Activated T-cell treated with anti-CD3 and anti-CD28 coated beads, Interleukin-2, amount 50 U/mL, for 72 hours (primary cell): ENCODE results near the gene CCPG1. TPM values are rescaled to one million over a fixed set of nuclear protein-coding genes. Genes with fewer than 3 reads are reported as not detected.
"Not testable (repeated sequence)": the region's sequence is repeated elsewhere in the genome, so short reads cannot be mapped to it uniquely, and the experiment has no call there.

Source experiments
- ATAC-seq, 2 donors: fragments of 150-1000 bp; cut with Tn5 transposase; replicated peaks in 1 of 2; 2 replicates each; pipeline ENCODE4 v1.10.0; 2021; ENCODE audit warnings: moderate library complexity in 2 of 2, mild to moderate bottlenecking in 1 of 2
- DNase-seq, 2 donors: peaks; one replicate each; pipeline ENCODE4 v3.0.0; 2021 to 2022; ENCODE audit warnings: mixed read lengths in 1 of 2
- H3K27ac Mint-ChIP-seq: one replicate; pipeline ENCODE4 v1.8.0; 2022; ENCODE audit warnings: mild to moderate bottlenecking, moderate library complexity, mixed read lengths
- H3K27me3 Mint-ChIP-seq: one replicate; pipeline ENCODE4 v1.8.0; 2022; ENCODE audit warnings: low read depth, mixed read lengths
- H3K36me3 Mint-ChIP-seq, 2 donors: one replicate each; pipeline ENCODE4 v1.8.0; 2022; ENCODE audit warnings: mixed read lengths in 2 of 2, mild to moderate bottlenecking in 1 of 2; ENCODE audit not compliant: insufficient read depth in 2 of 2
- H3K4me1 Mint-ChIP-seq: one replicate; pipeline ENCODE4 v1.8.0; 2022; ENCODE audit warnings: low read depth, mixed read lengths
- H3K4me3 Mint-ChIP-seq, 2 donors: one replicate each; pipeline ENCODE4 v1.8.0; 2022; ENCODE audit warnings: mild to moderate bottlenecking in 2 of 2, mixed read lengths in 2 of 2, moderate library complexity in 2 of 2
- H3K9me3 Mint-ChIP-seq, 2 donors: one replicate each; pipeline ENCODE4 v1.8.0; 2022; ENCODE audit warnings: mixed read lengths in 2 of 2
- total RNA-seq, 2 donors: library from RNA; stranded (reverse); gene quantifications; one replicate each; pipeline ENCODE4 v1.2.3, GENCODE V29; 2022

Gene CCPG1
- 10 to 100 TPM; 34.0 to 43.1 TPM for total RNA-seq

- H3K9me3 Mint-ChIP-seq, result no peaks in the 10 kb centered on the region
These were observed at the start of gene CCPG1, which contains the start of gene PIERCE2 for GRCh38 chr15:55408012-55408928. Gene CCPG1 (minus strand): TSS chr15:55408359. CDS start chr15:55389424, 18,935 bp downstream. Gene PIERCE2 (plus strand): TSS chr15:55408495. CDS start chr15:55408769, 274 bp downstream.

GRCh38 chr15:55457401-55458022 is 49.4 kb upstream of the CCPG1 start:
- DNase-seq (no peak), ATAC-seq (no peak)
- Mint-ChIP-seq H3K4me1 (no peaks in the 10 kb centered on the region), H3K4me3 (no peak overlapping the region), H3K36me3 (peaks cover 4 to 12% of the 10 kb centered on the region in 2 donors), H3K27ac (no peak overlapping the region), H3K27me3 (peaks cover 7% of the 10 kb centered on the region), H3K9me3 (peaks cover 6% of the 10 kb centered on the region in 2 donors)

More at GRCh38 chr15:55408012-55408928, at the start of gene CCPG1, which contains the start of gene PIERCE2:
- Mint-ChIP-seq H3K36me3 (peaks cover 0 to 2% of the 10 kb centered on the region in 2 donors), H3K27ac (peak within 1 kb of the TSS; percentile 89), H3K4me3 (peak within 1 kb of the TSS; percentile 90 to 95), H3K27me3 (no peaks in the 10 kb centered on the region), H3K4me1 (peaks cover 44% of the 10 kb centered on the region)
- ATAC-seq (peak; percentile 93 to 94), DNase-seq (peak; percentile 91 to 92)

GRCh38 chr15:55447030-55447394 is 38.9 kb upstream of the CCPG1 start:
- H3K4me3 Mint-ChIP-seq, H3K36me3 Mint-ChIP-seq, H3K27me3 Mint-ChIP-seq, ATAC-seq, H3K27ac Mint-ChIP-seq, DNase-seq, H3K9me3 Mint-ChIP-seq, H3K4me1 Mint-ChIP-seq: not testable (repeated sequence)

- not testable (repeated sequence) for H3K36me3 Mint-ChIP-seq, H3K4me3 Mint-ChIP-seq, H3K27me3 Mint-ChIP-seq, H3K9me3 Mint-ChIP-seq, DNase-seq, ATAC-seq, H3K4me1 Mint-ChIP-seq, H3K27ac Mint-ChIP-seq
These were observed 38.3 kb upstream of the CCPG1 start for GRCh38 chr15:55446379-55447029.

- not testable (repeated sequence) for H3K27ac Mint-ChIP-seq, DNase-seq, ATAC-seq, H3K9me3 Mint-ChIP-seq, H3K4me3 Mint-ChIP-seq, H3K36me3 Mint-ChIP-seq, H3K27me3 Mint-ChIP-seq, H3K4me1 Mint-ChIP-seq
These were observed 37.8 kb upstream of the CCPG1 start for GRCh38 chr15:55445936-55446335.

- not testable (repeated sequence) for H3K27ac Mint-ChIP-seq, H3K4me1 Mint-ChIP-seq, ATAC-seq, DNase-seq, H3K9me3 Mint-ChIP-seq, H3K27me3 Mint-ChIP-seq, H3K36me3 Mint-ChIP-seq, H3K4me3 Mint-ChIP-seq
These were observed 35.0 kb upstream of the CCPG1 start for GRCh38 chr15:55443141-55443540.

GRCh38 chr15:55434989-55435825 is 27.0 kb upstream of the CCPG1 start:
- Mint-ChIP-seq H3K36me3 (no peaks in the 10 kb centered on the region), H3K4me3 (no peak overlapping the region), H3K27ac (no peak overlapping the region), H3K27me3 (no peaks in the 10 kb centered on the region), H3K9me3 (no peaks in the 10 kb centered on the region), H3K4me1 (peaks cover 4% of the 10 kb centered on the region)
- ATAC-seq (peak; percentile 55), DNase-seq (peak in 1 of 2 donors; percentile 14)

- no peaks in the 10 kb centered on the region for H3K4me1 Mint-ChIP-seq
- ATAC-seq, result no peak
- H3K27me3 Mint-ChIP-seq, result no peaks in the 10 kb centered on the region
- no peaks in the 10 kb centered on the region for H3K9me3 Mint-ChIP-seq
- no peaks in the 10 kb centered on the region for H3K36me3 Mint-ChIP-seq
- H3K4me3 Mint-ChIP-seq, result no peak overlapping the region
- H3K27ac Mint-ChIP-seq, result no peak overlapping the region
- no peak for DNase-seq
These were observed 13.9 kb upstream of the CCPG1 start for GRCh38 chr15:55422089-55422488.

GRCh38 chr15:55420171-55420866 is 12.2 kb upstream of the CCPG1 start:
- ATAC-seq (no peak), DNase-seq (no peak)
- Mint-ChIP-seq H3K9me3 (no peaks in the 10 kb centered on the region), H3K27ac (no peak overlapping the region), H3K4me1 (no peaks in the 10 kb centered on the region), H3K4me3 (no peak overlapping the region), H3K27me3 (no peaks in the 10 kb centered on the region), H3K36me3 (no peaks in the 10 kb centered on the region)

GRCh38 chr15:55417678-55418077 is 9.5 kb upstream of the CCPG1 start:
- not testable (repeated sequence) for H3K27ac Mint-ChIP-seq, ATAC-seq, H3K4me1 Mint-ChIP-seq, H3K27me3 Mint-ChIP-seq, H3K36me3 Mint-ChIP-seq, DNase-seq, H3K4me3 Mint-ChIP-seq, H3K9me3 Mint-ChIP-seq

GRCh38 chr15:55408976-55409375 is 817 bp upstream of the CCPG1 start:
- H3K36me3 Mint-ChIP-seq, H3K9me3 Mint-ChIP-seq, DNase-seq, H3K27me3 Mint-ChIP-seq, H3K27ac Mint-ChIP-seq, ATAC-seq: not testable (repeated sequence)
- H3K4me3 Mint-ChIP-seq, result peak overlapping the region; percentile 90 to 95
- peaks cover 36% of the 10 kb centered on the region for H3K4me1 Mint-ChIP-seq

- peaks cover 51% of the 10 kb centered on the region for H3K4me1 Mint-ChIP-seq
- ATAC-seq, result no peak
- H3K27me3 Mint-ChIP-seq, result no peaks in the 10 kb centered on the region
- no peak for DNase-seq
- H3K9me3 Mint-ChIP-seq, result no peaks in the 10 kb centered on the region
- peak overlapping the region; percentile 90 to 95 for H3K4me3 Mint-ChIP-seq
- H3K27ac Mint-ChIP-seq, result peak overlapping the region; percentile 89
- H3K36me3 Mint-ChIP-seq, result peaks cover 0 to 2% of the 10 kb centered on the region in 2 donors
These were observed 604 bp downstream of the CCPG1 start for GRCh38 chr15:55407498-55408011.
